Activated CD4-positive, alpha-beta T cell treated with anti-CD3 and anti-CD28 coated beads, Interleukin-2, amount 10 ng/mL, durations not matched to agents 7 days and 5 days (primary cell): ENCODE data around the gene SUMF1. TPM values are rescaled to one million over a fixed set of nuclear protein-coding genes. Genes with fewer than 3 reads are reported as not detected.

ENCODE experiments used
- CTCF ChIA-PET: fragments of 350-600 bp; sonication (Branson Sonifier 250); formaldehyde crosslinking; loops from one replicate; lab custom pipeline; 2021; ENCODE audit warnings: antibody characterized with exemption; lab: Charles Lee
- POLR2A ChIA-PET: fragments of 350-600 bp; sonication (Branson Sonifier 250); formaldehyde crosslinking; loops from one replicate; lab custom pipeline; 2021; ENCODE audit warnings: antibody characterized with exemption; lab: Charles Lee
- DNase-seq: peaks from one replicate; pipeline ENCODE4 v3.0.0-alpha.2; 2020
- H3K27ac Mint-ChIP-seq: one replicate; pipeline ENCODE4 v1.8.0; 2021; ENCODE audit warnings: mild to moderate bottlenecking, moderate library complexity, mixed read lengths
- H3K27me3 Mint-ChIP-seq: one replicate; pipeline ENCODE4 v1.8.0; 2021; ENCODE audit warnings: mixed read lengths
- H3K36me3 Mint-ChIP-seq: one replicate; pipeline ENCODE4 v1.8.0; 2021; ENCODE audit warnings: low read depth, mixed read lengths
- H3K4me1 Mint-ChIP-seq: one replicate; pipeline ENCODE4 v1.8.0; 2021; ENCODE audit warnings: mixed read lengths
- H3K4me3 Mint-ChIP-seq: one replicate; pipeline ENCODE4 v1.8.0; 2021; ENCODE audit warnings: mild to moderate bottlenecking, moderate library complexity, mixed read lengths
- H3K9me3 Mint-ChIP-seq: one replicate; pipeline ENCODE4 v1.8.0; 2021; ENCODE audit warnings: mixed read lengths
- total RNA-seq, 2 experiments: library from RNA; stranded (reverse); gene quantifications; one replicate each; pipeline ENCODE4 v1.2.3, GENCODE V29; 2021

Gene SUMF1
- total RNA-seq, 2 experiments from 2014 or later = 6.2 to 9.0 TPM

DNA sequence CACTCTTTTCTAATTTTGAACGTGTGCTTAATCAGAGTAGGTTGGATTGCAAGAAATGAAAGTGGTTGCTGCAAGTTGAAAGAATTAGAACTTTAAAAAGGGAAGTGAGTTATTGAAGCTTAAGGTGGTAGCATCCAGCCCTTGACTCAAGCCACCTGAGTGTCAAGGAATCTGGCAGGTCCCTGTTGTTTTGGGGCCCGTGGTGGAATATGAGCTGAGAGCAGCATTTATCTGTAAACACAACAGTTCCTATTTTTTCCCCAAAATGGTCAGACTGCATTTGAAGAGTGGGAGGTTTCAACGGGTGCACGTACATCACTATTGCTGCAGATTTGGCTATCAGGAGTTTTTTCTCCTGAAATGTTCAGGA, 27.8 kb upstream of the SUMF1 start:
- Mint-ChIP-seq H3K4me1 (peaks cover 40% of the 10 kb centered on the region), H3K36me3 (peaks cover 22% of the 10 kb centered on the region), H3K9me3 (no peaks in the 10 kb centered on the region), H3K27ac (peak overlapping the region; percentile 93), H3K4me3 (peak overlapping the region; percentile 91), H3K27me3 (peaks cover 18% of the 10 kb centered on the region)
- ChIA-PET POLR2A (no interaction called here), CTCF (interaction anchor here (0.5 to 2.8 kb wide), 3 partner anchors 11 to 93 kb away, joined by 3 to 12 read pairs (median 4); no protein-coding TSS in a partner anchor)
- DNase-seq = no peak

DNA sequence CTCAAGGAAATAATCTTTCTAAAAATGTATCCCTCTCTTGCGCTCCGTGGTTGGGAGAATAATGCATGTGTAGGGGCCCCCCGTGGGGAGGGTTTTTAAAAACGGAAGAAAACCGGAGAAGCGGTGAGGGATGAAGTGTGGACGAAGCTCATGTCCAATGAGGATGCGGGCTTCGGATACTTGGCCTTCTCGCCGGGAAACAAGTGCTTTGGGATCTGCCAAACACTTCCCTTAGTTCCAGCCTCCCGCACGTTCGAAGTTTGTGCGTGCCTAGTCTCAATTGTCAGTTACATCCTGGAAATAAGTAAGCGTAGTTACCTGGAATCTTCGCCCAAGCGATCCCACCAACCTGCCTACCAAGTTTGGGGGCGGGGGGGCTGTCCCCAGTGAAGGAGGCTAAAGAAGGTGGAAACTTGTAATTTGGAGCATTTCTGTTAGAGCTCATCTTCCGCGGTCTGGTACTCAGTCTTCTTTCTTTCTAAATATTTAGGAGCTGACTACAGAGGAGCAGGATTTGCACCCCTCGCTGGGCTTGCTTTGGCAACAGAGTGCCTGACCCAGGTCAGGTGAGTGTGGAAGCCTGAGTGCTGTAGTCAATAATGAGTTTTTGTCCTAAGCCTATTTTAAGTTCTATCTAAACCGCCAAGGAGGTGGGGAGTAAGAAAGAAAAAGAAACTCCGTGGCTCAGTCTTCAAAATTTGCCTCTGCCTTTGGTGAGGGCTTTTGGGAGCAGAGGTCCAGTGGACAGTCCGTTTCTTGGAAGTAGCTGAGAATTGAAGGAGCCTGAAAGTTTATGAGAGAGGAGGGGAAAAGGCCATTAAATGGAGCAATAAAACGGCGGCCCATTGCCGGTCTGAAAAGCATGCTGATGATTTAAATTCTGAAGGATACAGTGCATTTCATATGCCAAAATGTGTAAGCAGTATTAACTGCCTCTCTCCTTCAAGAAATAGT, 27.1 kb upstream of the SUMF1 start:
- Mint-ChIP-seq H3K27ac (peak overlapping the region; percentile 93), H3K36me3 (peaks cover 19% of the 10 kb centered on the region), H3K27me3 (peaks cover 22% of the 10 kb centered on the region), H3K4me1 (peaks cover 40% of the 10 kb centered on the region), H3K4me3 (peak overlapping the region; percentile 91), H3K9me3 (no peaks in the 10 kb centered on the region)
- ChIA-PET CTCF (interaction anchor here (0.5 to 2.8 kb wide), 10 partner anchors 9 to 143 kb away, joined by 3 to 17 read pairs (median 4); no protein-coding TSS in a partner anchor), POLR2A (interaction anchor here (0.7 to 1.1 kb wide), 2 partner anchors 25 to 28 kb away, joined by 4 read pairs; no protein-coding TSS in a partner anchor)
- DNase-seq = peak; percentile 16

DNA sequence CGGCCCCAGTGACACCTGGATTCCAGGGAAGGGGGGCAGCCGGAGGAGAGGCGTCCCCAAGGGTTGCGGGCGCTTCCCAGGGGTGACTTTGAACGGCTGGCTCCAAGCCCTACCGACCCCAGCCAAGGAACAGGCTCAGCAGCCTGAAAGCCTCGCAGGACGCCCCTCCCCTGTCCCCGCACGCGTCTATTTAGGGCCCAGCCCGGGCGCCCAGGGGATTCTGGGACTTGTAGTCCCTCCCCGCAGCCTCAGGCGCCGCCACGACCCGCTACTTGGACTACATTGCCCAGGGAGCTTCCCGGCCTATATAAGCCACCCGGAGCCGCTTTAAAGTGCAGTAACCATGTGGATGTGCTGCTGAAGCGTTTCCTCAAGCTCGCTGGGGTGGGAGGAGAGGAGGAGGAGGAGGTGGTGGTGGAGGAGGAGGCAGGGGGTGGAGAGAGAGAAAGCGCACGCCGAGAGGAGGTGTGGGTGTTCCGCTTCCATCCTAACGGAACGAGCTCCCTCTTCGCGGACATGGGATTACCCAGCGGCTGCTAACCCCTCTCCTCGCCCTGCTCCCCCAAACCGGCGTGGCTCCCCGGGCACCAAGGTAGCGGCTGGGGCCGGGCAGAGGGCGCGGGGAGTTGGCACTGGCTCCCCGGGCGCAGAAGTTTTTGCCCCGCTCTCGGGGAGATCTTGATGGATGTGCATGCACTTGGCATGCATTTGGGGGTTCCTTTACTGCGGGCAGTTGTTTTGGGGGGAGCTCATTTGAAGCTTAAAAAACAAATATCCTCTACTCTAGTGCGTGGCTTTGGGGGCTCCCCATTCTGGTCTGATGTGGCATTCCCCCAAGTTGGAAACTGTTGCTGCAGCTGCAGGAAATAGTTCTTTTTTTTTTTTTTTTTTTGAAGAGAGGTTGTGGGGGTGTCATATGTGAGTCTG, 26.2 kb upstream of the SUMF1 start, which contains the start of gene ITPR1:
Gene ITPR1, plus strand, starts transcription at position 335 of the 927 bp plus-strand sequence. CDS start 23,144 bp downstream, outside the sequence.
- H3K27me3 Mint-ChIP-seq = peaks cover 27% of the 10 kb centered on the region
- no peaks in the 10 kb centered on the region for H3K9me3 Mint-ChIP-seq
- H3K36me3 Mint-ChIP-seq = peaks cover 18% of the 10 kb centered on the region
- peak within 1 kb of the TSS; percentile 93 for H3K27ac Mint-ChIP-seq
- ChIA-PET POLR2A (interaction anchor here (0.7 to 1.4 kb wide), 3 partner anchors 26 to 29 kb away, joined by 3 to 4 read pairs (median 4); partner anchors contain the start of gene SUMF1), CTCF (interaction anchor here (0.7 to 2.8 kb wide), 12 partner anchors 10 to 189 kb away, joined by 3 to 17 read pairs (median 4); partner anchors contain the start of gene SUMF1)
- DNase-seq = peak; percentile 100
- peak within 1 kb of the TSS; percentile 91 for H3K4me3 Mint-ChIP-seq
- H3K4me1 Mint-ChIP-seq = peaks cover 40% of the 10 kb centered on the region

DNA sequence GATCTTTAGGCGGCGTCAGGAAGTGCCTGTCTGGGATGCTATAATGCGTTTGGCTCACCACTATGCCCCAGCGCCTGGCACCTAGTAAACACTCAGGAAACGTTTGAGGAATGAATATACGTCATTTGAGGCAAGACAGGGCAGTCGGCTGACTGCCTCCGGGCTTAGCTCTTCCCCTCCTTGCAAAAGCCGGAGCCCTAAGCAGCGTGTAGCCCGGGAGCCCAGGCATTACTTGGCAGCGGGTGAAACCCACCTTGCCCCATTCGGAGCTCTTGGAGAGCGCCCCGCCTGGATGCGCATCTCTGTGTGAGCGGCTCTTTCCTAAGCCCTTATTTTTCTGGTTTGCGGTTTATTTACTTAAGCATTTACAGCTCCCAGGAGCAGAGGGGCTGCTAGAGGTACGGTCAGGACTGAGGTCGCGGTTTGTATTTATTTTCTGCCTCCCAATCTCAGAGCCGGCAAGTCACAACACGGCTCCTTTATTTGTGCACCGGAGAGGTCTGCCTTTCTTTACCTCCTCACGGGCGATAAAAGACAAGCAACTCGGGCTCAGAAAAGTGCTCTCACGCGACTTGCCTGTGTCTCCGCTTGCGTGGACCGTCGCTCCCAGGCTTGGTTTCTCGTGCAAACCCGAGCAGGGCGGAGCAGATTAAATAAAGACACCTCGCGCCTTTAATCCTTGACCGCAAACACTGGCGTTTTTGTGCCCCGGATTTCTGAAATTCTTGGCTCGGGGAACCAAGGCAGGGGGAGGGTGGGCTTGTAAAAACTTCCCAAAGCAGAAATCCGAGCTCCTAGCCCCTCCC, 25.3 kb upstream of the SUMF1 start:
- ChIA-PET CTCF (interaction anchor here (0.5 to 2.8 kb wide), 8 partner anchors 12 to 142 kb away, joined by 3 to 17 read pairs (median 8); partner anchors contain the start of gene SUMF1), POLR2A (interaction anchor here (1.1 to 1.4 kb wide), 2 partner anchors 25 to 30 kb away, joined by 3 to 4 read pairs; partner anchors contain the start of gene SUMF1)
- H3K27me3 Mint-ChIP-seq = peaks cover 27% of the 10 kb centered on the region
- no peaks in the 10 kb centered on the region for H3K9me3 Mint-ChIP-seq
- peak; percentile 65 for DNase-seq
- peaks cover 12% of the 10 kb centered on the region for H3K36me3 Mint-ChIP-seq
- peak overlapping the region; percentile 91 for H3K4me3 Mint-ChIP-seq
- H3K27ac Mint-ChIP-seq = peak overlapping the region; percentile 93
- peaks cover 39% of the 10 kb centered on the region for H3K4me1 Mint-ChIP-seq

DNA sequence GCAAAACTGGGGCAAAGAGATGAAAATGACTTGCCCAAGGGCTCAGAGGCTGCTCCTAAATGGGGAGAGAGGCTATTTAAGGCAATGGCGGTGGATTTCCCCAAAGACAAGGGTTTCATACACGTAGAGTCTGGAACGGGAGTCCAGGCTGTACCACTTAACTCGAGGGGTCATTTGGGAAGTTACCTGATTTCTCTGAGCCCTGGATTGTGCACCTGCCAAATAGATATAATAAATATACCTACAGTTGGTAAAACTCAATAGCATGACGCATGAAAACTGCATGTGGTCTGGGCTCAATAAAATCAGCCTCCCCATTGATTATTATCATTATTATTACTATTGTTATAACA, 24.8 kb upstream of the SUMF1 start:
- peak overlapping the region; percentile 91 for H3K4me3 Mint-ChIP-seq
- H3K4me1 Mint-ChIP-seq = peaks cover 37% of the 10 kb centered on the region
- H3K27me3 Mint-ChIP-seq = peaks cover 27% of the 10 kb centered on the region
- CTCF ChIA-PET = interaction anchor here (1.6 to 1.8 kb wide), 3 partner anchors 17 to 141 kb away, joined by 5 to 11 read pairs (median 6); no protein-coding TSS in a partner anchor
- DNase-seq = no peak
- no peak overlapping the region for H3K27ac Mint-ChIP-seq
- H3K9me3 Mint-ChIP-seq = no peaks in the 10 kb centered on the region
- POLR2A ChIA-PET = no interaction called here
- H3K36me3 Mint-ChIP-seq = peaks cover 11% of the 10 kb centered on the region

DNA sequence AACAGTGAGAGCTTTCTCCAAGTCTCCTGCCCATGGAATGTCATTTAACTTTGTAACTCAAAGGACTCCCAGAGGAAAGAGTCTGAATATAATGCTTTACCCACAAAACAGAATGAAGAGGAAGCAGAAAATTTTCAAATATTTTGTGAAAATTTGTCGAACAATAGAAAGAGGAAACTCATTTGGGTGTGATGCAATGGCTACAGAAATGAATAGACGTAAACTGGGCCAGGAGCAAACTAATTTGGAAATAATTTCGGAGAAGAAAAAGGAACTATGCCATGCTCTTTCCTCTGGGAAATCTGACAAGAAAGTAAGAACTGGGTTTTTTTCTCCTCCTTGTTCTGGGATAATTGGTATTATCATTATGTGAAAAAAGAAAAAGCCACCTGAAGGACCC, 11.2 kb upstream of the SUMF1 start:
- Mint-ChIP-seq H3K4me1 (peaks cover 11% of the 10 kb centered on the region), H3K4me3 (no peak overlapping the region), H3K36me3 (no peaks in the 10 kb centered on the region), H3K27me3 (peaks cover 16% of the 10 kb centered on the region), H3K27ac (no peak overlapping the region), H3K9me3 (no peaks in the 10 kb centered on the region)
- DNase-seq = no peak
- CTCF ChIA-PET = no interaction called here
- POLR2A ChIA-PET = no interaction called here

DNA sequence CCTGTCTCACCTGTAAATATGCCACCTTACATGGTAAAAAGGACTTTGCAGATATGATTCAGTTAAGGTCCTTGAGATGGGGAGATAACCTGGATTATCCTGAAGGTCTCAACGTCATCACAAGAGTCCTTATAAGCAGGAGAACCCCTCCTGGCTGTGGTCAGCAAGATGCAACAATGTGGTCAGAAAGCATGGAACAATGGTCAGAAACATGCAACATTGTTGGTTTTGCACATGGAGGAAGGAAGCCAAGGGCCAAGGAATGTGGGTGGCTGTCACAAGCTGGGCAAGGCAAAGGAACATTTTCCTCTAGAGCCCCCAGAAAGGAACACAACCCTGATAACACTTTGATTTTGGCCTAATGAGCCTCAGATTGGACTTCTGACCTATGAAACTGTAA, 9.4 kb upstream of the SUMF1 start:
- ChIA-PET CTCF (interaction anchor here (1.1 kb wide), 1 partner anchor 9 kb away, joined by 3 read pairs; the partner anchor contains the start of gene SUMF1), POLR2A (no interaction called here)
- Mint-ChIP-seq H3K4me3 (no peak overlapping the region), H3K27me3 (peaks cover 20% of the 10 kb centered on the region), H3K4me1 (peaks cover 11% of the 10 kb centered on the region), H3K9me3 (no peaks in the 10 kb centered on the region), H3K27ac (no peak overlapping the region), H3K36me3 (no peaks in the 10 kb centered on the region)
- no peak for DNase-seq

DNA sequence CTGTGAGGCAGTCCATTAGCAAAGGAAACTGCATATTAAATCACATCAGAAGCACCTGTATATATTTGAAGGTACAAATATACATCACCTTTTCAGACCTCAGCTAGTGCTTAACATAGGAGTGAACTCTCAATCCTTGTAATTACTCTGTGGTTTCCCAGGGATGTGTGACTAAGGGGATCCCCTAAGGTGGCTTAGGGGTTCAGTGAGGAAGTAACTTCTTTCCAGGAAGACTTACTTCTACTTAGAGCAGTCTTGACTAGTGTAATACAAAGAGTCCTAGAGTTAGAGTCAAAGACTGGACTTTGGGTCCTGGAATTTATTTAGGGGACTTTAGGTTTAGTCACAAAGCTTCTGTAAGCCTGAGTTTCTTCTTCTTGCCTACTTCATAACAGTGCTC, 8.7 kb upstream of the SUMF1 start:
- peaks cover 18% of the 10 kb centered on the region for H3K27me3 Mint-ChIP-seq
- no peaks in the 10 kb centered on the region for H3K9me3 Mint-ChIP-seq
- DNase-seq = no peak
- POLR2A ChIA-PET = no interaction called here
- no peak overlapping the region for H3K4me3 Mint-ChIP-seq
- H3K4me1 Mint-ChIP-seq = peaks cover 11% of the 10 kb centered on the region
- CTCF ChIA-PET = interaction anchor here (1.1 to 2.0 kb wide), 3 partner anchors 8 to 17 kb away, joined by 3 to 11 read pairs (median 6); partner anchors contain the start of genes ITPR1 and SUMF1
- no peak overlapping the region for H3K27ac Mint-ChIP-seq
- no peaks in the 10 kb centered on the region for H3K36me3 Mint-ChIP-seq

DNA sequence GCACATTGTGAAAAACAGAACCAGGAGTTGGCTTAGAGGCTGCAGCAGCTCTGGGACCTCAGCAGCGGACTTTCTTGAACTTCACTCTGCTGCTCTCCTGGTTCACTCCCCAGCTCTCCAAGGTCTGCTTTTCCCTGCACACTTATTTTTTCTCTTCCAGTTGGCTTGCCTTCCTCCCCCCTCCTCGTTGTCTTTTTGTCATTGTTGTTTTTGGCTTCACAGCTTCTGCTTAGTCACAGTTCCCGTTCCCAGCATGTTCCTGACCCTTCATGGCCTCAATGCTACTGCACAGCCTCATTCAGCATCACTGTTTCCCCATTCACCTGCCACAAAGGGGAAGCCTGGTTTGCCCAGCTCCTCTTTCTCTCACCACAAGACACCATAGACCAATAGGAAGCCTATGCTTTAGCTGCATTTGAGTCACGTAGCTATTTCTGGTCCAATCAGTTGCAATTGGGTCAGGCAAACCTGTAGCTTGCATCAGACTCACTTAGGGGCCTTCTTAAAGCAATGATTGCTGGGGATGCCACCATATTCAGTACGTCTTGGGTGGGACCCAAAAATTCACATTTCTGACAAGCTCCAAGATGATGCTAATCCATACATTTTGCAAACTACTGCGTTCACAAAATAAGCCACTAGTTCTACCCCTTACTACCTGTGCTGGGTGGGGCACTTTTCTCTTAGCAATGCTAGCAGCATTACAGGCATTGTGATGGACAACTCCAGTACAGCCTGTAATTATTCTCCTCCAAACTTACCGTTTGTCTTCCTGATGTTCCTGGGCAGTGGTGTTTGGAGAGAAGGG, 7.8 kb upstream of the SUMF1 start:
- no peak for DNase-seq
- Mint-ChIP-seq H3K27ac (no peak overlapping the region), H3K27me3 (peaks cover 17% of the 10 kb centered on the region), H3K4me3 (no peak overlapping the region), H3K36me3 (no peaks in the 10 kb centered on the region), H3K4me1 (peaks cover 11% of the 10 kb centered on the region), H3K9me3 (no peaks in the 10 kb centered on the region)
- CTCF ChIA-PET = interaction anchor here (1.9 to 2.0 kb wide), 2 partner anchors 12 to 18 kb away, joined by 6 to 11 read pairs; partner anchors contain the start of gene ITPR1
- POLR2A ChIA-PET = interaction anchor here (0.6 kb wide), 1 partner anchor 63 kb away, joined by 3 read pairs; no protein-coding TSS in a partner anchor

DNA sequence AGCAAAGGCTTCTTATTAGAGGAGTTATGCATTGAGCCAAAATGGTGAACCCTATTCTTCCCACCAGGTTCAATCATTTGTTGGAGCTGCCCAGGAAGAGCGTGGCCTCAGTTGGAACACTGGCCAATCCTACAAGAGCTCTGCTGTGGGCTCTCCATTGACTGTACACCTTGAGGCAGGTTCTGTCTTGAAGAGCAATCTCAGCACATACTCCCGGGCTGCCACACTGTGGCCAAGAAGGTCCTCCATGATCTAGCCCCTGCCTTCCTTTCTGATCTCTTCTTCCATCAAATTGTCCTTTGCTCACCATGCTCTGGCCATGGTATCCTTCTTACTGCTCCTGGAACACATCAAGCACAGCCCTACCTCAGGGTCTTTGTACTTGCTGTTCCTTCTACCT, 5.7 kb upstream of the SUMF1 start:
- no peak overlapping the region for H3K27ac Mint-ChIP-seq
- H3K27me3 Mint-ChIP-seq = peaks cover 12% of the 10 kb centered on the region
- H3K36me3 Mint-ChIP-seq = no peaks in the 10 kb centered on the region
- no peaks in the 10 kb centered on the region for H3K9me3 Mint-ChIP-seq
- CTCF ChIA-PET = interaction anchor here (0.6 kb wide), 1 partner anchor 690 kb away, joined by 3 read pairs; no protein-coding TSS in a partner anchor
- no peak for DNase-seq
- H3K4me1 Mint-ChIP-seq = peaks cover 11% of the 10 kb centered on the region
- no peak overlapping the region for H3K4me3 Mint-ChIP-seq
- POLR2A ChIA-PET = no interaction called here
